ENCODE measurements around the gene TAF1C.

- no peak for TF ChIP-seq CTCF (conservative IDR thresholded peaks at IDR 0.05; ENCODE audit: low read depth, low read length)
- TF ChIP-seq POLR2A (IDR thresholded peaks at IDR 0.05; ENCODE audit: low read depth, low read length), result no peak
- no peak for TF ChIP-seq RAD21 (IDR thresholded peaks at IDR 0.05; ENCODE audit: low read length)
- no peak for TF ChIP-seq CEBPB (IDR thresholded peaks at IDR 0.05; ENCODE audit: low read depth, low read length)
- no peak for TF ChIP-seq BHLHE40 (IDR thresholded peaks at IDR 0.05; ENCODE audit: low read depth, low read length)
- TF ChIP-seq SMC3 (IDR thresholded peaks at IDR 0.05; ENCODE audit: low read depth, low read length), result no peak
- TF ChIP-seq MAZ (IDR thresholded peaks at IDR 0.05; ENCODE audit: borderline replicate concordance, low read depth, low read length), result no peak
- TF ChIP-seq MAFK (IDR thresholded peaks at IDR 0.05; ENCODE audit: low read depth, low read length), result no peak
- TF ChIP-seq RCOR1 (IDR thresholded peaks at IDR 0.05; ENCODE audit: insufficient replicate concordance, low read length), result no peak
- TF ChIP-seq ELK1 (IDR thresholded peaks at IDR 0.05; ENCODE audit: borderline replicate concordance, low read depth, low read length), result no peak
- TF ChIP-seq NFE2L2 (IDR thresholded peaks at IDR 0.05; ENCODE audit: low read depth, low read length), result no peak
Observed at GRCh38 chr16:84141143-84141670, 45.6 kb downstream of the TAF1C start.
